ENCODE data around the gene CNTN4.

DNA sequence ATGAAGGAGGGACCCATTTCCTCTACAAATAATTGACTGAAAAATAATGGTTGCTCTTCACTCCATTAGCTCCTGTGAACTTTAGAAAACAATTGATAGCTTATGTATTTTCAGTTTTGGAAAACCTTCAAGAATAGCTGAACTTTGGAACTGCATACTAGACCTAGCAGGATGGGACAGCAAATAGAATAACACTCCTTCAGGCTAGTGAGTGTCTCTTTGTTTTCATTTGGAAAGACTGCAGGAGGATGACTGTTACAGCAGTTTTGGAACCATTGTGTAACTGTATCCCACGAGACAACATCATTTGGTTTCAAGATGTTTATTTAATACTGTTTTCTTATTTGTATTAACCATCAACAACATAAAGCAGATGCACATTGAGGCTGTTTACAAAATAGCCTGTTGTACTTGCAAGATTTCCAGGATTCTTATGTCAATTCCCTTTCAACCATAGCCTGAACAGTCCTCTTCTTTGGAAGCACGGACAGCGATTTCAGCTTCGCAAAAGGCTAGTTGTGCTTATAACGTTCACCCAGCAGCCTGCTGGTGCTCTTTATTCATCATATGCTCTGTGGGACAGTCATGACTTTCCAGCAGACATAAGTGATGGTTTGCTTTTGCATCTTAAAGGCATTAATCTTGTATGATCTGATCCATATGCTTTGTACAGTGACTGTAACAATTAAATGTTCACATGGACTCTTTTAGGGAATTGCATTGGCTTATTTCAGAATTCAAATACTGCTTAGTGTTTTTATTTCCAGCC, 676.0 kb downstream of the CNTN4 start:
- TF ChIP-seq SP1 (IDR thresholded peaks at IDR 0.05) (no peak), ZNF384 (IDR thresholded peaks at IDR 0.05) (no peak), ARNT (IDR thresholded peaks at IDR 0.05) (no peak), TARDBP (IDR thresholded peaks at IDR 0.05) (no peak), BHLHE40 (IDR thresholded peaks at IDR 0.05; ENCODE audit: borderline replicate concordance) (no peak), FOXK2 (IDR thresholded peaks at IDR 0.05) (no peak), L3MBTL2 (conservative IDR thresholded peaks at IDR 0.05) (no peak), LEF1 (IDR thresholded peaks at IDR 0.05; ENCODE audit: borderline replicate concordance) (no peak), ELF4 (IDR thresholded peaks at IDR 0.05) (no peak), CTBP1 (IDR thresholded peaks at IDR 0.05; ENCODE audit: borderline replicate concordance) (no peak), SUZ12 (IDR thresholded peaks at IDR 0.05) (no peak), FOXM1 (IDR thresholded peaks at IDR 0.05; ENCODE audit: borderline replicate concordance) (no peak), HDGF (IDR thresholded peaks at IDR 0.05; ENCODE audit: borderline replicate concordance) (no peak)
- TF ChIP-seq, protein P1, sequence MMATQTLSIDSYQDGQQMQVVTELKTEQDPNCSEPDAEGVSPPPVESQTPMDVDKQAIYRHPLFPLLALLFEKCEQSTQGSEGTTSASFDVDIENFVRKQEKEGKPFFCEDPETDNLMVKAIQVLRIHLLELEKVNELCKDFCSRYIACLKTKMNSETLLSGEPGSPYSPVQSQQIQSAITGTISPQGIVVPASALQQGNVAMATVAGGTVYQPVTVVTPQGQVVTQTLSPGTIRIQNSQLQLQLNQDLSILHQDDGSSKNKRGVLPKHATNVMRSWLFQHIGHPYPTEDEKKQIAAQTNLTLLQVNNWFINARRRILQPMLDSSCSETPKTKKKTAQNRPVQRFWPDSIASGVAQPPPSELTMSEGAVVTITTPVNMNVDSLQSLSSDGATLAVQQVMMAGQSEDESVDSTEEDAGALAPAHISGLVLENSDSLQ (IDR thresholded peaks at IDR 0.05) = no peak

Measured in HEK293T (cell line).